ENCODE results near the gene CCDC69. TPM values are rescaled to one million over a fixed set of nuclear protein-coding genes. Genes with fewer than 3 reads are reported as not detected.
A peak's percentile ranks its signal among the peaks of the same experiment; 100 is the strongest.

CCDC69 gene
- total and polyA plus RNA-seq, 10 of the 15 experiments (the other 5 are each of a cell fraction or from before 2014, with no cell fraction given), result 13.5 to 106 (median 70.1) TPM

DNA sequence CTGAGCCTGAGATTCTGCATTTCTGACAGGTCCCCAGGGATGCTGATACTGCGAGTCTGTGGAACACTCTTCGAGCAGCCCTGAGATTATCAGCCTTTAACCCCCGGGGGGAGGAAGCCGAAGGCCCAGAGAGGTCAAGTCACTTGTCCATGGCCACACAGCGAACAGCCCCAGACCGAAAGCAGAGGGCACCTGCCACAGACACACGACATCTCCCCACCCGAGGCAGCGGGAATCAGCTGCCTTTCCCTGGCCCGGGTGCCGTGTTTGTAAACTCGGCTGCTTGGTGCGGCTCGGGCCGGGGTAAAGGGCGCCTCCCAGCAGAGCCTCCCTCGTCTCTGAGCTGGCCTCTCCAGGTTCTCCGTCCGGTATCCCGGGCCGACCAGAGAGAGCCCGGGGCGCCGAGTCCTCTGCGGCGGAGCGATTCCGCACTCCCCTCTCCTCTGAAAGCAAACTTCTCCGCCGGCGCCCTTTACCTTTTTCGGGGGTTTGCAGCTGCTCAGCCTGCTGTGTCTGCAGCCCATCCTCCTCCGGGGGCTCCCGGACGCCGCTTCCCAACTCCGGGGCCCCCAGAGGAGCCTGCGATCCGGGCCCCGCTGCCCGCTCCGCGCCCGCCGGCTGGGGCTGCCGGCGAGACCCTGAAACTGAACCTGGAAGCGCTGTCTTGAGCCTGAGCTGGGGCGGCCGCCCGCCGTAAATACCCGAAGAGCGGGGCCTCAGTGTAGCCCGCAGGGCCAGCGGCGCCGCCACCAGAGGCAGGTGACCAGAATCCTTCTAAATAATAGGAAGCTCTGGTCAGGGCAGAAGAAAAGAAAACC, at the start of gene CCDC69 (continued):
- TF ChIP-seq YY1 (IDR thresholded peaks at IDR 0.05; ENCODE audit: low read depth, low read length) (peak; percentile 90), MYC (IDR thresholded peaks at IDR 0.05; ENCODE audit: insufficient read depth, insufficient read length, insufficient replicate concordance, low read length, severe bottlenecking) (no peak), NRF1 (conservative IDR thresholded peaks at IDR 0.05; ENCODE audit: low read depth, low read length) (no peak), BCL11A (IDR thresholded peaks at IDR 0.05; ENCODE audit: low read depth, low read length) (peak; percentile 18; the same call in 1 of the 2 replicates), ZZZ3 (IDR thresholded peaks at IDR 0.05; ENCODE audit: control insufficient read depth, insufficient read length, low read depth) (no peak), FOXK2 (IDR thresholded peaks at IDR 0.05) (no peak), FOXM1 (IDR thresholded peaks at IDR 0.05; ENCODE audit: low read depth, low read length) (0 out of 2 replicates have a peak, but pooled peaks have one; percentile 34), HDAC2 (IDR thresholded peaks at IDR 0.05) (no peak), SMAD5 (IDR thresholded peaks at IDR 0.05; ENCODE audit: low read depth) (peak; percentile 66; the same call in 1 of the 2 replicates), EED (IDR thresholded peaks at IDR 0.05; ENCODE audit: low read depth) (no peak), IKZF1 (conservative IDR thresholded peaks at IDR 0.05) (peak; percentile 27), SMC3 (IDR thresholded peaks at IDR 0.05; ENCODE audit: borderline replicate concordance, low read length) (no peak), SMAD1 (IDR thresholded peaks at IDR 0.05; ENCODE audit: low read depth, partially characterized antibody) (no peak)
- TF ChIP-seq, protein P1, sequence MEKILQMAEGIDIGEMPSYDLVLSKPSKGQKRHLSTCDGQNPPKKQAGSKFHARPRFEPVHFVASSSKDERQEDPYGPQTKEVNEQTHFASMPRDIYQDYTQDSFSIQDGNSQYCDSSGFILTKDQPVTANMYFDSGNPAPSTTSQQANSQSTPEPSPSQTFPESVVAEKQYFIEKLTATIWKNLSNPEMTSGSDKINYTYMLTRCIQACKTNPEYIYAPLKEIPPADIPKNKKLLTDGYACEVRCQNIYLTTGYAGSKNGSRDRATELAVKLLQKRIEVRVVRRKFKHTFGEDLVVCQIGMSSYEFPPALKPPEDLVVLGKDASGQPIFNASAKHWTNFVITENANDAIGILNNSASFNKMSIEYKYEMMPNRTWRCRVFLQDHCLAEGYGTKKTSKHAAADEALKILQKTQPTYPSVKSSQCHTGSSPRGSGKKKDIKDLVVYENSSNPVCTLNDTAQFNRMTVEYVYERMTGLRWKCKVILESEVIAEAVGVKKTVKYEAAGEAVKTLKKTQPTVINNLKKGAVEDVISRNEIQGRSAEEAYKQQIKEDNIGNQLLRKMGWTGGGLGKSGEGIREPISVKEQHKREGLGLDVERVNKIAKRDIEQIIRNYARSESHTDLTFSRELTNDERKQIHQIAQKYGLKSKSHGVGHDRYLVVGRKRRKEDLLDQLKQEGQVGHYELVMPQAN (conservative IDR thresholded peaks at IDR 0.05), result peak; percentile 30; the same call in 1 of the 2 replicates
- TF ChIP-seq, protein P2, sequence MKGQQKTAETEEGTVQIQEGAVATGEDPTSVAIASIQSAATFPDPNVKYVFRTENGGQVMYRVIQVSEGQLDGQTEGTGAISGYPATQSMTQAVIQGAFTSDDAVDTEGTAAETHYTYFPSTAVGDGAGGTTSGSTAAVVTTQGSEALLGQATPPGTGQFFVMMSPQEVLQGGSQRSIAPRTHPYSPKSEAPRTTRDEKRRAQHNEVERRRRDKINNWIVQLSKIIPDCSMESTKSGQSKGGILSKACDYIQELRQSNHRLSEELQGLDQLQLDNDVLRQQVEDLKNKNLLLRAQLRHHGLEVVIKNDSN (IDR thresholded peaks at IDR 0.05; ENCODE audit: borderline replicate concordance, extremely low read length, insufficient read depth, low read depth, low read length), result no peak
- TF ChIP-seq, protein P3, sequence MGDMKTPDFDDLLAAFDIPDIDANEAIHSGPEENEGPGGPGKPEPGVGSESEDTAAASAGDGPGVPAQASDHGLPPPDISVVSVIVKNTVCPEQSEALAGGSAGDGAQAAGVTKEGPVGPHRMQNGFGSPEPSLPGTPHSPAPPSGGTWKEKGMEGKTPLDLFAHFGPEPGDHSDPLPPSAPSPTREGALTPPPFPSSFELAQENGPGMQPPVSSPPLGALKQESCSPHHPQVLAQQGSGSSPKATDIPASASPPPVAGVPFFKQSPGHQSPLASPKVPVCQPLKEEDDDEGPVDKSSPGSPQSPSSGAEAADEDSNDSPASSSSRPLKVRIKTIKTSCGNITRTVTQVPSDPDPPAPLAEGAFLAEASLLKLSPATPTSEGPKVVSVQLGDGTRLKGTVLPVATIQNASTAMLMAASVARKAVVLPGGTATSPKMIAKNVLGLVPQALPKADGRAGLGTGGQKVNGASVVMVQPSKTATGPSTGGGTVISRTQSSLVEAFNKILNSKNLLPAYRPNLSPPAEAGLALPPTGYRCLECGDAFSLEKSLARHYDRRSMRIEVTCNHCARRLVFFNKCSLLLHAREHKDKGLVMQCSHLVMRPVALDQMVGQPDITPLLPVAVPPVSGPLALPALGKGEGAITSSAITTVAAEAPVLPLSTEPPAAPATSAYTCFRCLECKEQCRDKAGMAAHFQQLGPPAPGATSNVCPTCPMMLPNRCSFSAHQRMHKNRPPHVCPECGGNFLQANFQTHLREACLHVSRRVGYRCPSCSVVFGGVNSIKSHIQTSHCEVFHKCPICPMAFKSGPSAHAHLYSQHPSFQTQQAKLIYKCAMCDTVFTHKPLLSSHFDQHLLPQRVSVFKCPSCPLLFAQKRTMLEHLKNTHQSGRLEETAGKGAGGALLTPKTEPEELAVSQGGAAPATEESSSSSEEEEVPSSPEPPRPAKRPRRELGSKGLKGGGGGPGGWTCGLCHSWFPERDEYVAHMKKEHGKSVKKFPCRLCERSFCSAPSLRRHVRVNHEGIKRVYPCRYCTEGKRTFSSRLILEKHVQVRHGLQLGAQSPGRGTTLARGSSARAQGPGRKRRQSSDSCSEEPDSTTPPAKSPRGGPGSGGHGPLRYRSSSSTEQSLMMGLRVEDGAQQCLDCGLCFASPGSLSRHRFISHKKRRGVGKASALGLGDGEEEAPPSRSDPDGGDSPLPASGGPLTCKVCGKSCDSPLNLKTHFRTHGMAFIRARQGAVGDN (IDR thresholded peaks at IDR 0.05), result 0 out of 2 replicates have a peak, but pooled peaks have one; percentile 25
- TF ChIP-seq, protein P4, sequence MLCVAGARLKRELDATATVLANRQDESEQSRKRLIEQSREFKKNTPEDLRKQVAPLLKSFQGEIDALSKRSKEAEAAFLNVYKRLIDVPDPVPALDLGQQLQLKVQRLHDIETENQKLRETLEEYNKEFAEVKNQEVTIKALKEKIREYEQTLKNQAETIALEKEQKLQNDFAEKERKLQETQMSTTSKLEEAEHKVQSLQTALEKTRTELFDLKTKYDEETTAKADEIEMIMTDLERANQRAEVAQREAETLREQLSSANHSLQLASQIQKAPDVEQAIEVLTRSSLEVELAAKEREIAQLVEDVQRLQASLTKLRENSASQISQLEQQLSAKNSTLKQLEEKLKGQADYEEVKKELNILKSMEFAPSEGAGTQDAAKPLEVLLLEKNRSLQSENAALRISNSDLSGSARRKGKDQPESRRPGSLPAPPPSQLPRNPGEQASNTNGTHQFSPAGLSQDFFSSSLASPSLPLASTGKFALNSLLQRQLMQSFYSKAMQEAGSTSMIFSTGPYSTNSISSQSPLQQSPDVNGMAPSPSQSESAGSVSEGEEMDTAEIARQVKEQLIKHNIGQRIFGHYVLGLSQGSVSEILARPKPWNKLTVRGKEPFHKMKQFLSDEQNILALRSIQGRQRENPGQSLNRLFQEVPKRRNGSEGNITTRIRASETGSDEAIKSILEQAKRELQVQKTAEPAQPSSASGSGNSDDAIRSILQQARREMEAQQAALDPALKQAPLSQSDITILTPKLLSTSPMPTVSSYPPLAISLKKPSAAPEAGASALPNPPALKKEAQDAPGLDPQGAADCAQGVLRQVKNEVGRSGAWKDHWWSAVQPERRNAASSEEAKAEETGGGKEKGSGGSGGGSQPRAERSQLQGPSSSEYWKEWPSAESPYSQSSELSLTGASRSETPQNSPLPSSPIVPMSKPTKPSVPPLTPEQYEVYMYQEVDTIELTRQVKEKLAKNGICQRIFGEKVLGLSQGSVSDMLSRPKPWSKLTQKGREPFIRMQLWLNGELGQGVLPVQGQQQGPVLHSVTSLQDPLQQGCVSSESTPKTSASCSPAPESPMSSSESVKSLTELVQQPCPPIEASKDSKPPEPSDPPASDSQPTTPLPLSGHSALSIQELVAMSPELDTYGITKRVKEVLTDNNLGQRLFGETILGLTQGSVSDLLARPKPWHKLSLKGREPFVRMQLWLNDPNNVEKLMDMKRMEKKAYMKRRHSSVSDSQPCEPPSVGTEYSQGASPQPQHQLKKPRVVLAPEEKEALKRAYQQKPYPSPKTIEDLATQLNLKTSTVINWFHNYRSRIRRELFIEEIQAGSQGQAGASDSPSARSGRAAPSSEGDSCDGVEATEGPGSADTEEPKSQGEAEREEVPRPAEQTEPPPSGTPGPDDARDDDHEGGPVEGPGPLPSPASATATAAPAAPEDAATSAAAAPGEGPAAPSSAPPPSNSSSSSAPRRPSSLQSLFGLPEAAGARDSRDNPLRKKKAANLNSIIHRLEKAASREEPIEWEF (IDR thresholded peaks at IDR 0.05; ENCODE audit: insufficient replicate concordance, low read depth, low read length), result no peak

All from GM12878 (cell line).